HepG2 (cell line): ENCODE measurements around the gene ALDH16A1. TPM values are rescaled to one million over a fixed set of nuclear protein-coding genes. Genes with fewer than 3 reads are reported as not detected.

Experiments used
- FOXP1 ChIP-seq, 2 experiments: fragments of 450-650 bp in 1 of 2; IDR thresholded peaks; 2 replicates each; pipeline ENCODE4 v1.6.1; 2017 to 2018; ENCODE audit warnings: antibody characterized with exemption in 1 of 2
- GATA4 ChIP-seq: sonication (generic); IDR thresholded peaks from 2 replicates; pipeline ENCODE4 v1.6.1; 2016; ENCODE audit warnings: antibody characterized with exemption, low read depth, borderline replicate concordance
- ZBTB40 ChIP-seq, 2 experiments: fragments of 450-650 bp in 1 of 2; sonication (generic) in 1 of 2; formaldehyde crosslinking in 1 of 2; IDR thresholded peaks; 2 replicates each; pipeline versions ENCODE4 v1.6.1 to v1.8.0; 2016 to 2022; ENCODE audit warnings: antibody characterized with exemption in 1 of 2, mild to moderate bottlenecking in 1 of 2, missing genetic modification reagents in 1 of 2
- ZNF143 ChIP-seq: sonication (generic); formaldehyde crosslinking; IDR thresholded peaks from 2 replicates; pipeline ENCODE4 v1.4.0; 2020; ENCODE audit warnings: missing genetic modification reagents
- ZNF484 ChIP-seq: sonication (generic); formaldehyde crosslinking; IDR thresholded peaks from 2 replicates; pipeline ENCODE4 v1.5.1; 2020; ENCODE audit warnings: mild to moderate bottlenecking, low read depth, missing genetic modification reagents, borderline replicate concordance
- ZNF580 ChIP-seq: IDR thresholded peaks from 2 replicates; pipeline ENCODE4 v1.6.1; 2016; ENCODE audit warnings: low read depth, borderline replicate concordance
- ZNF614 ChIP-seq: IDR thresholded peaks from 2 replicates; pipeline ENCODE4 v1.6.1; 2018; ENCODE audit warnings: missing biosample characterization, missing genetic modification reagents, inconsistent platforms, borderline replicate concordance
- polyA plus RNA-seq, 8 experiments: library from polyadenylated mRNA; depleted of rRNA in 3 of 8; stranded (reverse) in 7 of 8; unstranded in 1 of 8; fragments of >200 nt; fragmentation: Illumina TruSeq in 4 of 8; extraction: Trizol in 4 of 8; gene quantifications; 2 replicates each; pipeline versions ENCODE4 v1.2.1 to v1.2.3, GENCODE V29; 2011 to 2016; ENCODE audit warnings: low read depth in 4 of 8, missing spikeins in 1 of 8, mixed read lengths in 1 of 8; ENCODE audit not compliant: insufficient read depth in 1 of 8
- total RNA-seq, 5 experiments: library from RNA; depleted of rRNA; stranded (reverse); fragments of >200 nt; fragmentation: Illumina TruSeq; extraction: Trizol; gene quantifications; 2 replicates each; pipeline ENCODE4 v1.2.3, GENCODE V29; 2016; ENCODE audit warnings: low read depth in 1 of 5
- TF ChIP-seq, protein P1 (sequence below): sonication (generic); formaldehyde crosslinking; IDR thresholded peaks from 2 replicates; pipeline ENCODE4 v1.9.0; 2021; ENCODE audit warnings: mild to moderate bottlenecking, missing genetic modification reagents
- TF ChIP-seq, protein P2 (sequence below): IDR thresholded peaks from 2 replicates; pipeline ENCODE4 v1.6.1; 2016; ENCODE audit warnings: low read depth, control low read depth

Gene ALDH16A1
- total and polyA plus RNA-seq, 2 of the 13 experiments (the other 11 are each of a cell fraction or from before 2014, with no cell fraction given): 8.4 to 34.9 TPM

DNA sequence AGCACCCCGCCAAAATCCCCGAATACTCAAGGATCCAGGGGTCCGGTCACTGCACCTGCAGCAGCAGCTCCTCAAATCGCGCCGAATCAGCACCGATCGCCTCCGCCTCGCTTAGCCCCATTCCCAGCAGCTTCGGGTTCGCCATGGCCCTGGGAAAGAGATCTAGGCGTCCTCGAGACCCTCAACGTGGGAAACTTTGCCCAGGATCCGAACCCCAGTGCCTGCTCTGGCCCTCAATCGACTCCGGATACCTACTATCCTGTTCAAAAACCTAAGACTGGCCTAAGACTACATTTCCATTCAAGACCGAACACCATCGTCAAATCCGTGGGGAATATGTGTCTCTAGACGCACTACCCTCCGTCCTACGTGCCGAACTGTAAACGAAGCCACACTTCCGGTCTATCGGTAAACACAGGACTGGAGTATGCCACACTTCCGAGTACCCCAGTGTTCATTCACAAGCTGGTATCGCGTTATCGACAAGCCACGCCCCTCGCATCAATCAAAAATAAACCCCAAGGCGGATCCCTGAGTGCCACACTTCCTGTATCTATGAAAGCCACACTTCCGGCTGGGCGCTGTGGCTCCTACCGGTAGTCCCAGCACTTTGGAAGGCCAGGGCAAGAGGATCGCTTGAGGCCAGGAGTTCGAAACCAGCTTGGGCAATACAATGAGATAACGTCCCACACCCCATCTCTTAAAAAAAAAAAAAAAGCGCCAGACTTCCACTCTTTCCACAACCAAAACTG, 1.4 kb upstream of the ALDH16A1 start, which contains the start of gene PIH1D1 (continued):
- TF ChIP-seq, protein P1, sequence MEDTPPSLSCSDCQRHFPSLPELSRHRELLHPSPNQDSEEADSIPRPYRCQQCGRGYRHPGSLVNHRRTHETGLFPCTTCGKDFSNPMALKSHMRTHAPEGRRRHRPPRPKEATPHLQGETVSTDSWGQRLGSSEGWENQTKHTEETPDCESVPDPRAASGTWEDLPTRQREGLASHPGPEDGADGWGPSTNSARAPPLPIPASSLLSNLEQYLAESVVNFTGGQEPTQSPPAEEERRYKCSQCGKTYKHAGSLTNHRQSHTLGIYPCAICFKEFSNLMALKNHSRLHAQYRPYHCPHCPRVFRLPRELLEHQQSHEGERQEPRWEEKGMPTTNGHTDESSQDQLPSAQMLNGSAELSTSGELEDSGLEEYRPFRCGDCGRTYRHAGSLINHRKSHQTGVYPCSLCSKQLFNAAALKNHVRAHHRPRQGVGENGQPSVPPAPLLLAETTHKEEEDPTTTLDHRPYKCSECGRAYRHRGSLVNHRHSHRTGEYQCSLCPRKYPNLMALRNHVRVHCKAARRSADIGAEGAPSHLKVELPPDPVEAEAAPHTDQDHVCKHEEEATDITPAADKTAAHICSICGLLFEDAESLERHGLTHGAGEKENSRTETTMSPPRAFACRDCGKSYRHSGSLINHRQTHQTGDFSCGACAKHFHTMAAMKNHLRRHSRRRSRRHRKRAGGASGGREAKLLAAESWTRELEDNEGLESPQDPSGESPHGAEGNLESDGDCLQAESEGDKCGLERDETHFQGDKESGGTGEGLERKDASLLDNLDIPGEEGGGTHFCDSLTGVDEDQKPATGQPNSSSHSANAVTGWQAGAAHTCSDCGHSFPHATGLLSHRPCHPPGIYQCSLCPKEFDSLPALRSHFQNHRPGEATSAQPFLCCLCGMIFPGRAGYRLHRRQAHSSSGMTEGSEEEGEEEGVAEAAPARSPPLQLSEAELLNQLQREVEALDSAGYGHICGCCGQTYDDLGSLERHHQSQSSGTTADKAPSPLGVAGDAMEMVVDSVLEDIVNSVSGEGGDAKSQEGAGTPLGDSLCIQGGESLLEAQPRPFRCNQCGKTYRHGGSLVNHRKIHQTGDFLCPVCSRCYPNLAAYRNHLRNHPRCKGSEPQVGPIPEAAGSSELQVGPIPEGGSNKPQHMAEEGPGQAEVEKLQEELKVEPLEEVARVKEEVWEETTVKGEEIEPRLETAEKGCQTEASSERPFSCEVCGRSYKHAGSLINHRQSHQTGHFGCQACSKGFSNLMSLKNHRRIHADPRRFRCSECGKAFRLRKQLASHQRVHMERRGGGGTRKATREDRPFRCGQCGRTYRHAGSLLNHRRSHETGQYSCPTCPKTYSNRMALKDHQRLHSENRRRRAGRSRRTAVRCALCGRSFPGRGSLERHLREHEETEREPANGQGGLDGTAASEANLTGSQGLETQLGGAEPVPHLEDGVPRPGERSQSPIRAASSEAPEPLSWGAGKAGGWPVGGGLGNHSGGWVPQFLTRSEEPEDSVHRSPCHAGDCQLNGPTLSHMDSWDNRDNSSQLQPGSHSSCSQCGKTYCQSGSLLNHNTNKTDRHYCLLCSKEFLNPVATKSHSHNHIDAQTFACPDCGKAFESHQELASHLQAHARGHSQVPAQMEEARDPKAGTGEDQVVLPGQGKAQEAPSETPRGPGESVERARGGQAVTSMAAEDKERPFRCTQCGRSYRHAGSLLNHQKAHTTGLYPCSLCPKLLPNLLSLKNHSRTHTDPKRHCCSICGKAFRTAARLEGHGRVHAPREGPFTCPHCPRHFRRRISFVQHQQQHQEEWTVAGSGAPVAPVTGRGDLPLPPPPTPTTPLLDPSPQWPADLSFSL (CRISPR knock-in tag): no peak
- TF ChIP-seq FOXP1 (IDR thresholded peaks at IDR 0.05): peak; percentile 89
- TF ChIP-seq FOXP1 (CRISPR knock-in tag; IDR thresholded peaks at IDR 0.05): peak; percentile 77
- TF ChIP-seq GATA4: no peak
- peak; percentile 76; the same call in 1 of the 2 replicates for TF ChIP-seq ZNF614 (CRISPR knock-in tag)
- TF ChIP-seq ZNF143: peak; percentile 73
- TF ChIP-seq, protein P2, sequence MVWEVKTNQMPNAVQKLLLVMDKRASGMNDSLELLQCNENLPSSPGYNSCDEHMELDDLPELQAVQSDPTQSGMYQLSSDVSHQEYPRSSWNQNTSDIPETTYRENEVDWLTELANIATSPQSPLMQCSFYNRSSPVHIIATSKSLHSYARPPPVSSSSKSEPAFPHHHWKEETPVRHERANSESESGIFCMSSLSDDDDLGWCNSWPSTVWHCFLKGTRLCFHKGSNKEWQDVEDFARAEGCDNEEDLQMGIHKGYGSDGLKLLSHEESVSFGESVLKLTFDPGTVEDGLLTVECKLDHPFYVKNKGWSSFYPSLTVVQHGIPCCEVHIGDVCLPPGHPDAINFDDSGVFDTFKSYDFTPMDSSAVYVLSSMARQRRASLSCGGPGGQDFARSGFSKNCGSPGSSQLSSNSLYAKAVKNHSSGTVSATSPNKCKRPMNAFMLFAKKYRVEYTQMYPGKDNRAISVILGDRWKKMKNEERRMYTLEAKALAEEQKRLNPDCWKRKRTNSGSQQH (CRISPR knock-in tag): peak; percentile 81
- TF ChIP-seq ZNF580 (CRISPR knock-in tag): peak; percentile 95; the same call in 1 of the 2 replicates
- peak; percentile 86 for TF ChIP-seq ZBTB40 (IDR thresholded peaks at IDR 0.05)
- TF ChIP-seq ZBTB40 (CRISPR knock-in tag; IDR thresholded peaks at IDR 0.05): no peak; the same call in 1 of the 2 replicates
- TF ChIP-seq ZNF484: no peak
